GM18909 (cell line): ENCODE measurements around the gene IL3.
A peak's percentile ranks its signal among the peaks of the same experiment; 100 is the strongest.

ENCODE experiments used
- ATAC-seq: cut with Tn5 transposase; IDR thresholded peaks from one replicate; pipeline ENCODE4 v1.9.1; 2021; ENCODE audit warnings: mild to moderate bottlenecking; ENCODE audit not compliant: unreplicated experiment, poor library complexity

The IL3 gene, protein sequence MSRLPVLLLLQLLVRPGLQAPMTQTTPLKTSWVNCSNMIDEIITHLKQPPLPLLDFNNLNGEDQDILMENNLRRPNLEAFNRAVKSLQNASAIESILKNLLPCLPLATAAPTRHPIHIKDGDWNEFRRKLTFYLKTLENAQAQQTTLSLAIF

DNA sequence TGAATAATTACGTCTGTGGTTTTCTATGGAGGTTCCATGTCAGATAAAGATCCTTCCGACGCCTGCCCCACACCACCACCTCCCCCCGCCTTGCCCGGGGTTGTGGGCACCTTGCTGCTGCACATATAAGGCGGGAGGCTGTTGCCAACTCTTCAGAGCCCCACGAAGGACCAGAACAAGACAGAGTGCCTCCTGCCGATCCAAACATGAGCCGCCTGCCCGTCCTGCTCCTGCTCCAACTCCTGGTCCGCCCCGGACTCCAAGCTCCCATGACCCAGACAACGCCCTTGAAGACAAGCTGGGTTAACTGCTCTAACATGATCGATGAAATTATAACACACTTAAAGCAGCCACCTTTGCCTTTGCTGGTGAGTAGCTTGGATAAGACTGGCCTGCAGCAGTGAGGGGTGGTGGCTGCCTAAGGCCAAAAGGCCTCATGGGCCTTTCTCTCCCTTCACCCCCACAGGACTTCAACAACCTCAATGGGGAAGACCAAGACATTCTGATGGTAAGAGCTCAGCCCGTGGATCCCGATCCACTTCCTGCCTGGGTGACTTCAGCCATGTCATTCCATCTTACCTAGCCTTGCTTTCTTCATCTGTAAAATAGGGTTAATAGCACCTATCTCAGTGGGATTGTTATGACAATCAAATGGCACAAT lies at the start of gene IL3:
Gene IL3, plus strand, starts transcription at position 155 of the 661 bp plus-strand sequence. Its CDS starts 52 bp downstream, at position 207.
- no peak for ATAC-seq

DNA sequence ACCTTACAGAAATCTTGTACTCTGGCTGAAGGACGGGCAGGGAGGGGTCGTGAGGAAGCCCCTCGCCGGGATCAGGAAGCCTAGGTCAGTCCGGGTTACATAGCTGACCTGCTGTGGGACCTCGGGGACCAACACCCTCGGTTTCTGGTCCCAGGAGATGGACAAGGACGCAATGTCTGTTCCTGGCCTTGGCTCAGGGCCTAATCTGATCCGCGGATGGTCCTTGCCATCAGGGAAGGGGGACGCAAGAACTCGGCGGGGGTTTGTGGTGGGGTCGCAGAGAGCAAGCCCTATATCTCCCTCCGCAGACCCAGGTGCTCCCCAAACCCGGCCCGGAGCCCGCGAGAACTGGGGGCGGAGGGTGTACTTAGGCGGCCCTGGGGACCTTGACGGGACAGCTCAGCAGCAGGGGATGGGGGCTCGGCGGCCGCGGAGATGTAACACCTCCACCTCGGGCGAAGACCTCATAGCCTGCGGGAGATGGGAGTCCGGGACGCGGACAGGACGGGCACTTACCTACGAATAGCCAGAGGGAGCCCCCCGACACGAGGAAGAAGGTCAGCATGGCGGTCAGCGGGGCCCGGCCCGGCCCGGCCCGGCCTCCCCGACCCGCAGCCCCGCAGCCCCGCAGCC lies 49.4 kb upstream of the IL3 start:
- no peak for ATAC-seq

DNA sequence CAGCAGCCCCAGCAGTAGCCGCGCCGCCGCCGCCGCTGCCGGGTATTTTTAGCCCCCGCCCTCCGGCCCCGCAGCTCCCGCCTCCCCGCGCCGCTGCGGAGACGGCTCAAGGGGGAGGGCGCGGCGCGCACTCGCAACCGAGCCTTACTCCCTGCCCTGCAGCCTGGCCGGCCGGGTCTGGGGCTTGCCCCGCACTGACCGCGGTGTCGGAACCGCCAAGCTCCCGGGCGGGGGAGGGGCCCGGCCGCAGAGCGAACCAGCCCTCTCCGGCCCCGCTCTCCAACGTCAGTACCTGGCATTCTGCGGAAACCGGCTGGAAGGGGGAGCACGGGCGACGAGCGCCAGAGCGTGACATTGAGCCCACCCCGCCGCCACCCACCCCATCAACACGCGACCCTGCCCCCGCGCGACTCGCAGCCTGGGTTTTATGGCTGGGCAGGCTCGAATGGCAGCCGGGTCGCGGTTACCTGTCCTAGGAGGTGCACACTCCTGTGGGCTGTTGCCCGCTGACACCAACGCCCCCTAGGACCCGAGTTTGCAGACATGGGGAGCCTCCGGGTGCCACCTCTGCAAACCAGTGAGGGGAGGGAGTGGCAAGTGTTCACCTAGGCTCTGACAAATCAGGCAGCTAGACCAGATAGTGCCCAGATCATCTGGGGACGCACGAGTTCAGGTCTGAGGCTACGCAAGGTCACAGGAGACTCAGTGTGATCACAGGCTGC lies 48.7 kb upstream of the IL3 start, which contains the start of gene ACSL6:
Gene ACSL6, minus strand, starts transcription at position 37 of the 722 bp plus-strand sequence. CDS start 105 bp downstream, outside the sequence.
- ATAC-seq: no peak

DNA sequence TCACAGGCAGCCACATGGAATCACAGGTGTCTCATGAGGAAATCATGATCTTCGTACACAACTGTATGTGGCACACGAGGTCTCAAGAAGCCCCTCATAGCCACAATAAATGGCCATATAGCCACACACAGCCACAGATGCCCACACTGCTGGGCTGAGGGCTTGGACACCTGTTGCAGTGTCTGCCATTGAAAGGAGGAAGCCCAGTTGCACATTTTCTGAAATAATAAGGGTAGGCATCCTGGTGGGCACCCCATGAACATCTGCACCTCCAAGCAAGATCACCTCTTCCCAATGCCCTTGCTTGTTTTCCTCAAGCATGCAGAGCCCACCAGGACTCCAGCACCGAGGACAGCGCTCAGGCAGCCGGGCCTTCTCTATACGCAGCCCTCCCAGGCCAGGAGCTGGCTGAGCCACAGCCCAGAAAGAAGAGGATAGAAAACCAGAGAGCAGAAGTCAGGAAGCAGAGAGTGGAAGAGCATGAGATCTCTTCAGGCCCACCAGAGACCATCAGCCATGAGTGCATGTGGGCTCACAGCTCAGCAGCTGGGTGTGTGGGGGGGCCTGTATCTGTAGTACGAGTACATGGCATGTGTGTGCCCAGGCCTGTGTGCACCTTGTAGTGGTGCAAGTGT lies 48.0 kb upstream of the IL3 start:
- no peak for ATAC-seq

DNA sequence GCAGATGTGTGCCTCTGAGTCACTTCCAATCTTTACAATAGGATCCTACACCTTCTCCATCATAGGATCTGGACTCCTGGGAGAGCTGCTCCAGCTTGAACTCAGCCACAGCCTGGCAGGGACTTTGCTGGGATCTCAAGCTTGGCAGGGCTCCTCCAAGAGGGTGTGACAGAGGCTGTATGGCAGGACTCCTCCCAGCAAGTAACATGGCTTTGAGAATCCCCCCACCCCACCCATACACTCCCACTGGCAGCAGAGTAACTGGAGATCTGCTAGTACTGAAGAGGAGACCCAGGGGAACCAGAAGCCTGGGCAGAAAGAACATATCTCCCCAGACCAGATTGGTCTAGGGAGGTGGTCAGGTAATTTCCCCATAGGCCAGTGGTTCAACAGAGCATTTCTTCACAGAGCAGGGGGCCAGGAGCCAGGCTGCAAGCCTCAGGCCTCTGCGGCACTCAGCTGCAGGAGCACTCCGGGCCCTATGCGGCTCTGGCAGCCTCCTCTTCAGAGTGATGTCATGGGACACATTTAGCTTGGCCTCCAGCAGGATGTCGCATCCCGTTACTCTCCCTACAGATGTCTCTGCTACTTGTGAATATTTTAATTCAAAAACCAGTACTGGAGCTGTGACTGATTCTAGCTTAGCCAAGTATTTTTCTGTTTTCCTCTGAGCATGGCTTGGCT lies 47.3 kb upstream of the IL3 start:
- no peak for ATAC-seq

DNA sequence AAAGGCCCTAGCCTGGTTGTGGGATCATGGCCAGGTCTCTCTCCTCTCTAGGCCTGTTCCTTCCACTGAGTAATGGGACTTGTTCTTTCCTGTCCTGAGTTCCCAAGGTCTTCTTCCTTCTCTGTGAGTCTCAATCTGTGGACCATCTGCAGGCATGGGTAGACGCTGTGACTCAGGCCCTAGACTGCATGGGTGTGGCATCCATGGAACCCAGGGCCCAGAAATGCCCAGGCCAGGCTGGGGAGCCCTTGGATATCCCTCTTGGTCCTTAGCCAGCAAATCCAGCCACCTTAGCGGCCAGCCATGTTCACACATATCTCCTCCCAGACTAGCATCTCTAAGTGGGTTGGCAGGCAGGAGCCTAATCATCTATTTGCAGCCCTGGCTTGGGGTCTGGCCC lies 46.7 kb upstream of the IL3 start:
- ATAC-seq: no peak

DNA sequence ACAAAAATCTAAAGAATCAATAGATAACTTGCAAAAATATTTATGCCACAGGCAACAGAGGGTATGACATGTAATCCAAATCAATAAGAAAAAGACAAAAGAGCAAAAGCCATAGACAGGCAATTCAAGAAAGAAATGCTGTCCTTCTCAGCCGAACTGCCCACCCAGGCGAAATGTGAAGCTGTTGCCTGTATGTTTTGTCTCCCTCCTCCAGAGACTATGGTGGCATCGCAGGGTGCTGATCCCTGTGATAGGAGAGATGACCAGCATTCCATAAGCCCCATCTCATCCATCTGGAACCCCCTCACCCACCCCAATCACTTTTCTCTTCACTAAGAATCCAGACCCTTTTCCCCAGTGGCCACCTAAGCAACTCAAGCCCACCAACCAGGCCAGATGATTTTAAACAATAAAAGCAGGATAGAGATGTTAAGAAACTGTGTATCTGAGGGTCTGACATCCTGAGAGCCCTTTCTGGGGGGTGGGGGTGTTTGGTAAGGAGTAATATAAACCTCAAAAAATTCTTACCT lies 43.7 kb upstream of the IL3 start:
- ATAC-seq: no peak

DNA sequence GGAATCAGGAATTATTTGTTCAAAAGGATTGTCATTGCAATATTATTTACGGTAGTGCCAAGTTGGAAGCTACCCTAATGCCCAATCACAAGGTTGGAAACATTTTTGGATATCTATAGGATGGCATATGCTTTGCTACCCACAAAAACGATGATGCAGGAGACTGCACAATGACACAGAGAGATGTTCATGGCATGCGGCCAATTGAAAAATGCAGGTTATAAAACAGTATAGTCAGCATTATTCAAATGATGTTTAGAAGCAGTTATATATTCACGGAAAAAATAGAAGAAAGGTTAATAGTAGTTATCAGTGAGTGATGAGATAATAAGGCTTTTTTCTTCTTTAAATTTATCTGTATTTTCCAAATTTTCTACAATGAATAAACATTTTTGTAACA lies 43.1 kb upstream of the IL3 start:
- no peak for ATAC-seq

DNA sequence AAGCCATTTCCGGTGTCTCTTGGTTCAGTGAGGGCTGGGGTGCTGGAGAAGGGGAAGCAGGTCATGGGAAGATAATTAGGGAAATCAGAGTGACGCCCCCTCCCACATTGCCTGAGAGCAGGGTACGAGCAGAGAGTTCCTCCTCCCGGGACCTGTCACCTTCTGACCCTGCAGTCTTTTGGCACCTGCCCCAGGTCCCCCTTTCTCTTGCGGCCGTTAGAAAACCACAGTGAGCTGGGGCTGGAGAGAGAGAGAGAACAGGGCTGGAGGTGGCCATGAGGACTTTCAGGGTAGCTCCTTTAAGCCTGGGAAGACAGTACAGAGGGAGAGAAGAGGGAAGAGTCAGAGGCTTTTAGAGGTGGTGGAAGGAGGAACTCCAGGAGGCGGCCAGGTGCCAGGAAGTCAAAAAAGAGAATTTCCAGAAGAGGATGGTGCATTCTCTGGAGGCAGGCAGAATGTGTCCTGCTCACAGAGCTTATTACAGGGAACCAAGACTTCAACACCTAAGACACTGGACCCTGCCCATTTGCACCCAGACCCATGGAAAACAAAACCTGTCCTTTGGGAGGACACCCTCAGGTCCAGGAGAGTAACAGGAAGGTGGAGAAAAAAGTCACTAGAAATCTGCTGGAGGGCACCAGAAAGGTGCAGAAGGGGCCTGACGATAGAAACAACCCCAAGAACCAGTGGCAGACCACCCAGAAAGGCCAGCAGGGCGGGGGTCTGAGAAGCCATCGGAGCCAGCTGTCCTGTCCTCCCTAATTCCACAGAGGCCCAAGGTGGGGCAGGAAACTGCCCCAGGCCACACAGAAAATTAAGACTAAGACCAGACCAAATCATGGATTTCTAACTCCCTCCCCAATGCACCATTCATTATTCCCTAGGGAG lies 42.5 kb upstream of the IL3 start:
- ATAC-seq: no peak

DNA sequence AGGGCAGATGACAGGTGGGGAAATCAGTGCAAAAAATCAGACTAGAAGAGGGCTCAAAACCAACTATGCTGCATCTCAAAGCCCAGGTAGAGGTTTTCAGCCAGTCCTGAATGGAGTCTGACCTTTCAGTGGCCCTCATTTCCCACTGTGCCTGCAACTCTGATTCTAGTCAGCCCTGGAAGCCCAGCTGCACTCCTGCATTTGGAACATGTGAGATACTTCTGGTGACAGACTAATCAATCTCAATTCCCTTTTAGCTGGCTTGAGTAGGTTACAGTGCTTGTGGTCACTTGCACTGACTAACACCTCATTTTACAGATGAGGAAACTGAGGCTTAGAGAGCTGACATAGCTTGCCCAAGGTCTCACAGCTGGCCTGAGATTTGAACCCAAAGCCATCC lies 41.1 kb upstream of the IL3 start:
- ATAC-seq: peak; percentile 32

DNA sequence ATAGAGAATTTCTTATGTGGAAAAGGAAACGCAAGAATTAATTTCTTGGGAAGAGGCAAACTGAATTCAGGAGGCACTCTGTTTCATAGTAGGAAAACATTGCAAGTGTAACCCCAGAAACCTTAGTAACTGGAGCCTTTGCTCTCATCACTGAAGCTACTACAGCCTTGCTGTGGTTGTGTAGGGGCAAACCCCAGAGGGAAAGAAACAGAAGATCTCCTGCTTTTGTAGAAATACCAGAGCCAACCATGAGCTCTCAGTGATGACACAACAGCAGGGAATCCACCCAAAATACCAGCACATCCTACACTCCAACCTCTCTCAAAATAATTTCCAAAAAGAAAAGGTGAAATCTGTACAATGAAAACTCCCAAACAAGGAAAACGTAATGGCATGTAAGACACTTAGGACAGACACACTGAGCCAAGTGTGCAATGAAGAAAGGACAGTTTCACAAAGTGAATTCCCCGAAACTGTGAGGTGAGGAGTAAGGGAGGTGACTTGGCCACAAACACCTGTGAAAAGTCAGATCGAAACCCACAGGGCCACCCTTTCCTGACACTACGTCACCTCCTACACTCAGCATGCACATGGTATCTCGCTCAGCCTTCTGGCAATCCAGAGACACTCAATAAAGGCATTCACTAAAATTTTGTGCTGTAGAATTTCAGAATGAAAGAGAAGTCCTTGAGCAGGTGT lies 40.4 kb upstream of the IL3 start:
- peak; percentile 98 for ATAC-seq

DNA sequence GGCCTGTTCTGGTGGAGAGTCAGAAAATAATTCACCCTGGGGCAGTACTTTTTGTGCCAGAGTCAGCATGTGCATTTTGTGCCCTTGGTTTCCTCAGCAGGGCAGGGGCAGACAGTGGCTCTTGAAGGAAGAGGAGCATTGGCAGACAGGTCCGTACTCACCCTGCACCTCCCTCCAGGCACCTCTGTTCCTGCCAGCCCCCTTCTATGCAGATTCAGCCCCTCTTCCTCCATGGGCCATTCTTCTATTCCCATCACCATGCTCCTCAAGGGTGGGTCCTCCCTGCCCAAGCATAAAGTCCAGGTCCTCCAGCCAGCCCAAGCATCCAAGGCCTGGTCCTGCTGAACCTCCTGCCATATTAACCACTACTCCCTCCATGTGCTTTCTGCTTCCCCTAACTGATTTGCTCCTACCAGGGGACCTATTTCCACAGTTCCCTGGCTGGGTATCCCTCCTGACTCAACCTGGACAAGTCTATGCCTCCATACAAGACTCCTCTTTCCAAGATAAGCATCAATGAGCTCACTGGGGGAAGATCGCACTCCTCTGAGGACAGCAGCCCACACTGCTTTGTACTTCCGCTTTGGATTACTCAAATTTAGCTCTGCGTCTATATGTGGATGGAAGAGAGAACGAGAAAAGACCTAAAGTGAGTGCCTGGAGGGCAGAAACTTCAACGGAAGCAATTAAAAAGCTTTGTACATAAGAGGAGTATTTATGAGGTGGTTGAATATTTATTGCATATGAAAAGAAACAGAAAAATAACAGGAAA lies 39.7 kb upstream of the IL3 start:
- peak; percentile 23 for ATAC-seq

DNA sequence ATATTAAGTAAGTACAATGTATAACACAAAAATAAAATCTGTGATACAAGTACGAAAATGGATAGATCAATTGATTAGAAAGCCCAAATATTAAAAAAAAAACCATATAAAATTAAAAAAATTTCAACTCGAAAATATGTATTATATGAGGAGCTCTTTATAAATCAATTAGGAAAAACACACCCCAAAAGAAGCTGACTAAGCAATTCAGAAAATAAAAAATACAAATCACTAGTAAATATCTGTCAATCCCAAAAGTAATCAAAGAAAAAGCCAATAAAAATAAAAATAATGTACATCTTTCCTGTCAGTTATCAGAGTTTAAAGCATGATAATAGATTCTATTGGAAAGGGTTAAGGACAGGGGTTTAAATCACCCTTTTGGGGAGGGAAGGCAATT lies 38.8 kb upstream of the IL3 start:
- ATAC-seq: no peak

DNA sequence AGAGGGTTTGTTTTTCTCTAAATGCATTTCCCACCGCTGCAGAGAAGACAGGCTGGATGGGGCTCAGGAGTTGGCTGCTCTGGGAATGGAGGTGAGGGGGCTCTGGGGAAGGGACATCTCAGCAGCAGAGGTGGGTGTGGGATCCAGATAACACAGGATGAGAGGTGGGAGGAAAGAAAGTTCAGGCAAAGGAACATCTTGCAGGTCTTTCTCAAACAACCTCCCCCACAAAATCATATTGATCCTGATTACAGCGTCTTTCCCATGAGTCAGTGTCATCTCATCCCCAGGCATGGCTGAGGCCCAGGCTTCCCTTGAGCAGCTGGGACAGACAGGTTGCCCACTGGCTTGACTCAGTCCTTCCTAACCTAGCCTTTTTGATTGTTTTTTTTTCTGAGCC lies 37.7 kb upstream of the IL3 start:
- no peak for ATAC-seq

DNA sequence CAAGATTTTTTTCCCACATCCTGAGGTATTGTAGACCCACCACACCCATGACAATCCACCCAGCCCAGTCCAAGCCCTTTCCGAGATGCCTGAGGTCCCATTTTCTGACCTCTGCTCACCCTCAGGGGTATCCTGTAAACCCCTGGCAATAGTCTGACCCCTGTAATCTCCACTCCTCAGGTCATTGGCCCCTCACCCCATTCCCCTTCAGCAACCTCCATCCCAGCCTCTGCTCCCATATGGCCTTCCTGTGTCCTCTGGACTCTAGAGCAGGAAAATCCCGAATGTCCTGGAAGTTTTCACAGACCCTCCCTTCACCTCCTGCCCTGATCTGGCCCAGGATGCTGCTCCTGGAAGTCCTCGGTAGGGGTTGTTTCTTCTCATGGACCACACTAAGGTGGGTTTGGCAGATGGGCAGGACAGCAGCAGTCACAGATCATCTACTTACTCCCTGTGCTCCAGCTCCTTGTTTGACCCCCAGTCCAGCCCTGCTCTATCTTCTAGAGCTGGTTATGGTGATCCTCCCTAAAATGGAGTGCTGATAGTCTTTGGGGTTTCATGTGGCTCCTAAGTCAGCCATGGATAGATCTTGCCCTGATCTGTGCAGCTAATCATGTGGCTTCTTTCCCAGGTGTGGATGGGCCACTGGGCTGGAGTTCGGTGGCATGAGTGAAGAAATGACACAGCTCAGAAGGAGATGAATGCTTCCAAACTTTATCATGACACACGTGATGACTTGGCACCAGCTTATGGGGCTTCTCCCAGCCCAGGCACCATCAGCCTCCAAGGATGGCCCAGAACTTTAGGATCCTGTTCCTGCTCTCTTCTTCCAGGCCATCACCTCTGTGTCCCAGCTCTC lies 37.0 kb upstream of the IL3 start:
- no peak for ATAC-seq

DNA sequence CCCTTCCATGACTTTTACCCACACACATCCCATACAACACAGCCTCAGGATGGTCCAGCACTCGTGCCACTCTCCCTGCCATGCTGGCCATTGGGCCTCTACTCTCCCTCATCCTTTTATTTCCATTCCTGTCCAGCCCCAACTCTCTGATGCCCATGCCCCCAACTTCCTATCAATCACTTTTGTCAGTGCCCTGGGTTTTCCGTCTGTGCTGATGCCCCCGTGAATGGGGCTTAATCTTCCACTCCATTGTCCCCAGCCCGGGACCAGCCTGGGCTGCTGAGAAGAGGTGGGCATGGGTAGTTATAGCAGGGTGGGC lies 36.4 kb upstream of the IL3 start:
- no peak for ATAC-seq
